BE2C (cell line): ENCODE measurements around the gene LIPN. TPM values are rescaled to one million over a fixed set of nuclear protein-coding genes. Genes with fewer than 3 reads are reported as not detected.

Experiments used
- DNase-seq: peaks from one replicate; pipeline ENCODE4 v3.0.0-alpha.2; 2020
- H3K27me3 ChIP-seq: fragments of 250-450 bp; sonication (Bioruptor Pico); 2 replicates; pipeline ENCODE4 v1.5.1; 2020; ENCODE audit warnings: mild to moderate bottlenecking
- H3K36me3 ChIP-seq: fragments of 250-450 bp; sonication (Bioruptor Pico); 2 replicates; pipeline ENCODE4 v1.5.1; 2020; ENCODE audit warnings: mild to moderate bottlenecking
- H3K4me1 ChIP-seq: fragments of 250-450 bp; sonication (Bioruptor Pico); 2 replicates; pipeline ENCODE4 v1.5.1; 2020
- H3K4me3 ChIP-seq: 2 replicates; pipeline ENCODE4 v1.5.1; 2011; ENCODE audit warnings: low read depth, low read length
- H3K9me3 ChIP-seq: fragments of 250-450 bp; sonication (Bioruptor Pico); 2 replicates; pipeline ENCODE4 v1.5.1; 2020
- CTCF ChIP-seq: IDR thresholded peaks from 2 replicates; pipeline ENCODE4 v1.5.1; 2012; ENCODE audit warnings: mild to moderate bottlenecking, low read depth, low read length
- polyA plus RNA-seq: library from polyadenylated mRNA; unstranded; fragments of >200 nt; gene quantifications from one replicate; pipeline ENCODE4 v1.2.1, GENCODE V29; 2012; ENCODE audit warnings: low read depth, missing spikeins; ENCODE audit not compliant: insufficient read length, insufficient read depth

LIPN gene, protein sequence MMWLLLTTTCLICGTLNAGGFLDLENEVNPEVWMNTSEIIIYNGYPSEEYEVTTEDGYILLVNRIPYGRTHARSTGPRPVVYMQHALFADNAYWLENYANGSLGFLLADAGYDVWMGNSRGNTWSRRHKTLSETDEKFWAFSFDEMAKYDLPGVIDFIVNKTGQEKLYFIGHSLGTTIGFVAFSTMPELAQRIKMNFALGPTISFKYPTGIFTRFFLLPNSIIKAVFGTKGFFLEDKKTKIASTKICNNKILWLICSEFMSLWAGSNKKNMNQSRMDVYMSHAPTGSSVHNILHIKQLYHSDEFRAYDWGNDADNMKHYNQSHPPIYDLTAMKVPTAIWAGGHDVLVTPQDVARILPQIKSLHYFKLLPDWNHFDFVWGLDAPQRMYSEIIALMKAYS
- not detected for polyA plus RNA-seq

DNA sequence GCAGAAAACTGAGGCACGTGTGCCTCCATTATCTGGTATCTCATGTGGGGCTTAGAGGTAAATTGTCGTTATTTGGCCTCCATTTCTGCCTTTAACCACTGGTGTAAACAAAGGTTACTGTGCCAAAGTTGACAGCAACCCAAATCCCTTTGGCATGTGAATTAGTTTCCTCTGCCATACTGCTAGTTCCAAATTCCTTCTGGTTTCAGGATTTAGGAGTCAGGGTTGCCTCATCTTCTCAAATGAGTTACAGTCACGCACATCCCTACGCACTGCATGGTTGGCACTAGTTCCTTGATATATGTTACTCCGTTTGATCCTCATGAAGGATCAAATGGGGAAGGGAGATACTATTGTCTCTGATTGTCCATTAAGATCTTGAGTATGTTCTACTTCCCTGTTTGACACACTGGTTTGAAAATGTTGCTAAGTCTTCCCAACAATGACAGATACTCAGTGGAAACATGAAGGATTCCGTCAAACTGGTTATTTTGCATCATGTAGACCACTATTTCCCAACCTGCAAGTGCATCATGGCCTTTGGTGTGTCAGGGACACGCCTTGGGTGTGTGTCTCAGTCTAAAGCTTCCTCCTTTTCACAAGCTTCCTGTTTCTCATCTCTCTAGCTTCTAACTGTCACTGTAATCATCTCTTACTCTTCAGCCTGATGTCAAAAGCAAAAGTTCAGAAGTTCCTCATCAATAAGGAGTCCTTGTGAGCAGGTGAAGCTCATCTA lies at the start of gene LIPN:
TSS of gene LIPN (plus strand) at position 655 of the 736 bp plus-strand sequence. CDS start 1,386 bp downstream, outside the sequence.
- no peaks in the 10 kb centered on the region for H3K4me1 ChIP-seq
- no peaks in the 10 kb centered on the region for H3K9me3 ChIP-seq
- no peaks in the 10 kb centered on the region for H3K27me3 ChIP-seq
- no peak within 1 kb of the TSS for H3K4me3 ChIP-seq
- no peak for TF ChIP-seq CTCF
- H3K36me3 ChIP-seq = no peaks in the 10 kb centered on the region
- DNase-seq = no peak

- H3K27me3 ChIP-seq = no peaks in the 10 kb centered on the region
- DNase-seq = no peak
- TF ChIP-seq CTCF = no peak
Measured at GRCh38 chr10:88715517-88715916, 44.3 kb upstream of the LIPN start.

GRCh38 chr10:88721392-88721791 lies 38.4 kb upstream of the LIPN start:
- H3K27me3 ChIP-seq = no peaks in the 10 kb centered on the region
- H3K4me1 ChIP-seq = no peaks in the 10 kb centered on the region
- DNase-seq = no peak
- TF ChIP-seq CTCF = no peak
- no peaks in the 10 kb centered on the region for H3K36me3 ChIP-seq
- no peak overlapping the region for H3K4me3 ChIP-seq
- no peaks in the 10 kb centered on the region for H3K9me3 ChIP-seq

More at GRCh38 chr10:88715517-88715916, 44.3 kb upstream of the LIPN start:
- Histone ChIP-seq H3K4me3 (no peak overlapping the region), H3K36me3 (no peaks in the 10 kb centered on the region), H3K9me3 (no peaks in the 10 kb centered on the region), H3K4me1 (no peaks in the 10 kb centered on the region)

DNA sequence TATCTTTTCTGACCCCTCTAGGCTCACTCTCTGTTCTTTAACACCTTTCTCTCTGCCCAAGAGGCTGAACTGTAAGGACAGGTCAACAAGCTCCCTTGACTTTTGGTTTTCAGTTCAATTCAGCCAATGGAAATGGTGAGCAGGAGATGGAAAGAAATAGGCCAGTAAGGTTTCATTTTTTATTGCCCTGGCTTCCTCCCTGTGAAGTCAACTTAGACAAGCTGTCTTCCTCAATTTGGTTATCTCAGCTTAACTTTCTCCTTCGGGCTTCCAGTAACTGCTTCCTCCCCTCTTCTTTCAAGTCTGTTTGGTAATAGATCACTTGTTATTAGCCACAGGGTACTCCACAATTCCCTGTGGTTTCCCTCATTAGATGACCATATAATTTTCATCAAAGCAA lies 34.0 kb upstream of the LIPN start:
- H3K4me3 ChIP-seq = no peak overlapping the region
- H3K27me3 ChIP-seq = no peaks in the 10 kb centered on the region
- no peaks in the 10 kb centered on the region for H3K36me3 ChIP-seq
- H3K9me3 ChIP-seq = no peaks in the 10 kb centered on the region
- H3K4me1 ChIP-seq = no peaks in the 10 kb centered on the region
- no peak for TF ChIP-seq CTCF
- no peak for DNase-seq

DNA sequence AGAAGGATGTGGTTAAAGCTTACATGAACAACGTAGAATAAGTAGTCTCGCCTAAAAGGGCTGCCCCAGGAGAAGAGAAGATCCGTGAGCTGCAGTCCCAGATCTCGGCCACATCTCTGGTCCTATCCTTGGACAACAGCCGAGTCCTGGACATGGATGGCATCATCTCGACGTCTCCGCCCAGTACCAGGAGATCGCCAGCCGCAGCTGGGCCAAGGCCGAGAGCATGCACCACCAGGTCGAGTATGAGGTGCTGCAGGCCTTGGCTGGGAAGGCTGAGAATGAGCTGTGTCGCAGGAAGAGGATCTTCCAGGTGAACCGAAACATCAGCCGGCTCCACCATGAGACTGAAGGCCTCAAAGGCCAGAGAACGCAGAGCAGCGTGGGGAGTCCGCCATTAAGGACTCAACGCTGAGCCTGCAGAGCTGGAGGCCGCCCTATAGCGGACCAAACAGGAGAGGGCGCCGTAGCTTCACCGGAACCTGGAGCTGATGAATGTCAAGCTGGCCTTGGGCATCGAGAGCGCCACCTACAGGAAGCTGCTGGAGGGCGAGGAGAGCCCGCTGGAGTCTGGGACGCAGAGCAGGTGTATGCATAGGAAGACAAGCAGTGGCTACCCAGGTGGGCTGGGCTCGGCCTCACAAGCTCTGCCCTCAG lies 31.6 kb upstream of the LIPN start:
- Histone ChIP-seq H3K4me1 (no peaks in the 10 kb centered on the region), H3K36me3 (no peaks in the 10 kb centered on the region), H3K27me3 (no peaks in the 10 kb centered on the region), H3K4me3 (no peak overlapping the region), H3K9me3 (no peaks in the 10 kb centered on the region)
- peak; percentile 45 for DNase-seq
- TF ChIP-seq CTCF = peak; percentile 44
